Gastrocnemius medialis (tissue), 4 donors: ENCODE results near the gene PRSS53. TPM values are rescaled to one million over a fixed set of nuclear protein-coding genes. Genes with fewer than 3 reads are reported as not detected.

Experiments used
- ATAC-seq, 2 donors: fragments of 150-250 bp; one replicate each; pipeline ENCODE4 v1.9.1; 2016
- DNase-seq, 2 donors: peaks; one replicate each; pipeline ENCODE4 v3.0.0-alpha.2; 2019
- H3K27ac ChIP-seq, 4 donors: fragments of 200-600 bp; sonication (generic); 1 replicate in 1 of 4; 2 replicates in 3 of 4; pipeline ENCODE4 v1.5.1; 2016 to 2018; ENCODE audit warnings: mild to moderate bottlenecking in 2 of 4, moderate library complexity in 1 of 4
- H3K27me3 ChIP-seq, 3 donors: fragments of 200-600 bp; sonication (generic) in 2 of 3; 1 replicate in 1 of 3; 2 replicates in 2 of 3; pipeline versions ENCODE4 v1.5.1 to v1.6.0; 2016 to 2019; ENCODE audit warnings: mild to moderate bottlenecking in 1 of 3, moderate library complexity in 1 of 3
- H3K36me3 ChIP-seq, 2 donors: fragments of 200-600 bp; sonication (generic) in 1 of 2; one replicate each; pipeline ENCODE4 v1.5.1; 2017 to 2018
- H3K4me1 ChIP-seq, 2 donors: fragments of 200-600 bp; sonication (generic) in 1 of 2; one replicate each; pipeline ENCODE4 v1.5.1; 2016 to 2017; ENCODE audit warnings: mild to moderate bottlenecking in 2 of 2
- H3K4me3 ChIP-seq, 4 donors: fragments of 200-600 bp; sonication (generic) in 3 of 4; 1 replicate in 1 of 4; 2 replicates in 3 of 4; pipeline ENCODE4 v1.5.1; 2016 to 2019; ENCODE audit warnings: mild to moderate bottlenecking in 2 of 4
- H3K9me3 ChIP-seq, 3 donors: fragments of 200-600 bp; sonication (generic) in 2 of 3; 1 replicate in 1 of 3; 2 replicates in 2 of 3; pipeline ENCODE4 v1.5.1; 2016 to 2019
- CTCF ChIP-seq, 5 experiments: fragments of 450-650 bp in 3 of 5; fragments of 200-600 bp in 2 of 5; sonication (generic) in 2 of 5; IDR thresholded peaks in 4 of 5; conservative IDR thresholded peaks in 1 of 5; 1 replicate in 4 of 5; 2 replicates in 1 of 5; pipeline ENCODE4 v1.5.1; 2016 to 2019; ENCODE audit warnings: antibody characterized with exemption in 5 of 5, mild to moderate bottlenecking in 3 of 5, moderate library complexity in 3 of 5
- POLR2A ChIP-seq, 2 donors: fragments of 450-650 bp; IDR thresholded peaks; one replicate each; pipeline ENCODE4 v1.6.1; 2017; ENCODE audit warnings: antibody characterized with exemption in 2 of 2, mild to moderate bottlenecking in 2 of 2, moderate library complexity in 2 of 2
- in situ Hi-C, 4 donors: fragments of 200-750 bp; cut with MboI; loops; one replicate each; pipeline versions ENCODE4 v1.15.0 to v1.8.0; 2017; ENCODE audit warnings: low sequenced_read_pairs in 4 of 4
- intact Hi-C: fragments of 100-400 bp; cut with DNase I; formaldehyde crosslinking; loops from one replicate; pipeline ENCODE4 v1.15.1; 2023; ENCODE audit warnings: low total_unique reads
- total RNA-seq, 4 donors: library from RNA; depleted of rRNA; stranded (reverse); fragments of >200 nt; gene quantifications; one replicate each; pipeline versions ENCODE4 v1.1.0 to v1.2.3, GENCODE V29; 2016

Gene PRSS53
- total RNA-seq, 4 donors from 2014 or later: 0.07 to 0.75 (median 0.21) TPM

GRCh38 chr16:31061813-31062440 lies 26.8 kb downstream of the PRSS53 start:
- H3K27me3 ChIP-seq: no peaks in the 10 kb centered on the region
- no peaks in the 10 kb centered on the region for H3K9me3 ChIP-seq
- ATAC-seq (no peak), DNase-seq (no peak)
- no peak overlapping the region for H3K4me3 ChIP-seq
- intact Hi-C loops: no loop called here
- H3K4me1 ChIP-seq: peaks cover 3 to 11% of the 10 kb centered on the region in 2 donors
- H3K36me3 ChIP-seq: peaks cover 0 to 40% of the 10 kb centered on the region in 2 donors
- in situ Hi-C loops: no loop called here
- TF ChIP-seq POLR2A (IDR thresholded peaks at IDR 0.05) (no peak), CTCF (IDR thresholded peaks at IDR 0.05 in 4 of 5, conservative IDR thresholded peaks at IDR 0.05 in 1 of 5) (no peak)
- no peak overlapping the region for H3K27ac ChIP-seq

- H3K36me3 ChIP-seq: peaks cover 0 to 40% of the 10 kb centered on the region in 2 donors
- H3K27ac ChIP-seq: no peak overlapping the region
- no peak overlapping the region for H3K4me3 ChIP-seq
- in situ Hi-C loops (no loop called here), intact Hi-C loops (no loop called here)
- no peaks in the 10 kb centered on the region for H3K27me3 ChIP-seq
- no peaks in the 10 kb centered on the region for H3K9me3 ChIP-seq
- peaks cover 3 to 11% of the 10 kb centered on the region in 2 donors for H3K4me1 ChIP-seq
- ATAC-seq (no peak), DNase-seq (no peak)
- TF ChIP-seq CTCF (IDR thresholded peaks at IDR 0.05 in 4 of 5, conservative IDR thresholded peaks at IDR 0.05 in 1 of 5): no peak
- TF ChIP-seq POLR2A (IDR thresholded peaks at IDR 0.05): no peak
These were observed 27.5 kb downstream of the PRSS53 start for GRCh38 chr16:31061126-31061812.

- TF ChIP-seq POLR2A (IDR thresholded peaks at IDR 0.05) (no peak), CTCF (IDR thresholded peaks at IDR 0.05 in 4 of 5, conservative IDR thresholded peaks at IDR 0.05 in 1 of 5) (no peak)
- intact Hi-C loops: no loop called here
- H3K27ac ChIP-seq: no peak overlapping the region
- H3K36me3 ChIP-seq: peaks cover 0 to 14% of the 10 kb centered on the region in 2 donors
- in situ Hi-C loops: no loop called here
- DNase-seq: no peak
- no peak overlapping the region for H3K4me3 ChIP-seq
- H3K27me3 ChIP-seq: no peaks in the 10 kb centered on the region
- H3K4me1 ChIP-seq: no peaks in the 10 kb centered on the region
- H3K9me3 ChIP-seq: no peaks in the 10 kb centered on the region
- no peak for ATAC-seq
These were observed 33.1 kb downstream of the PRSS53 start for GRCh38 chr16:31055613-31056012.

GRCh38 chr16:31052114-31052513 lies 36.6 kb downstream of the PRSS53 start:
- in situ Hi-C loops: no loop called here
- Histone ChIP-seq H3K36me3 (no peaks in the 10 kb centered on the region), H3K27me3 (no peaks in the 10 kb centered on the region), H3K4me1 (no peaks in the 10 kb centered on the region), H3K4me3 (no peak overlapping the region), H3K9me3 (no peaks in the 10 kb centered on the region), H3K27ac (no peak overlapping the region)
- intact Hi-C loops: no loop called here
- no peak for TF ChIP-seq POLR2A (IDR thresholded peaks at IDR 0.05)
- no peak for TF ChIP-seq CTCF (IDR thresholded peaks at IDR 0.05 in 4 of 5, conservative IDR thresholded peaks at IDR 0.05 in 1 of 5)
- DNase-seq (no peak), ATAC-seq (peak in 1 of 2 donors; percentile 55)
